ENCODE results near the gene FAT4. TPM values are rescaled to one million over a fixed set of nuclear protein-coding genes. Genes with fewer than 3 reads are reported as not detected.

Gene FAT4
- total and polyA plus RNA-seq, 9 of the 15 experiments (the other 6 are each of a cell fraction or from before 2014, with no cell fraction given): 0.01 TPM; not detected in 8

- TF ChIP-seq MGA (IDR thresholded peaks at IDR 0.05) (no peak), JUN (IDR thresholded peaks at IDR 0.05; ENCODE audit: borderline replicate concordance, low read depth, low read length) (no peak), JUN (CRISPR knock-in tag; IDR thresholded peaks at IDR 0.05; ENCODE audit: borderline replicate concordance) (no peak), DIDO1 (tag; IDR thresholded peaks at IDR 0.05; ENCODE audit: low read depth) (no peak), DLX4 (CRISPR knock-in tag; IDR thresholded peaks at IDR 0.05) (no peak), ZNF175 (CRISPR knock-in tag; IDR thresholded peaks at IDR 0.05; ENCODE audit: low read depth) (no peak), ZNF785 (CRISPR knock-in tag; IDR thresholded peaks at IDR 0.05) (no peak), SNAPC5 (CRISPR knock-in tag; IDR thresholded peaks at IDR 0.05) (no peak), KLF10 (CRISPR knock-in tag; IDR thresholded peaks at IDR 0.05) (no peak), NR3C1 (CRISPR knock-in tag; IDR thresholded peaks at IDR 0.05) (no peak), ZNF592 (IDR thresholded peaks at IDR 0.05) (no peak), SIRT6 (IDR thresholded peaks at IDR 0.05; ENCODE audit: low read depth, low read length) (no peak)
Measured at GRCh38 chr4:125265846-125266245, 48.9 kb upstream of the FAT4 start (continued).
